ENCODE results near the gene SYT8. TPM values are rescaled to one million over a fixed set of nuclear protein-coding genes. Genes with fewer than 3 reads are reported as not detected.

SYT8 gene
- total and polyA plus RNA-seq, 2 experiments from 2014 or later = not detected

- Histone ChIP-seq H2AFZ (no peak overlapping the region), H3K4me1 (ENCODE audit: insufficient read depth) (no peaks in the 10 kb centered on the region; the same call in 1 of the 2 replicates), H3F3A (replicated peaks; ENCODE audit: low read depth) (no peaks in the 10 kb centered on the region), H4K20me1 (replicated peaks; ENCODE audit: insufficient read depth) (no peaks in the 10 kb centered on the region), H3K27ac (ENCODE audit: low read depth) (no peak overlapping the region), H3K79me2 (replicated peaks; ENCODE audit: insufficient read depth) (no peaks in the 10 kb centered on the region), H3K27me3 (ENCODE audit: insufficient read depth) (no peaks in the 10 kb centered on the region), H3K4me2 (no peak overlapping the region), H3K36me3 (ENCODE audit: insufficient read depth) (no peaks in the 10 kb centered on the region), H3K9me2 (ENCODE audit: insufficient read depth) (no peaks in the 10 kb centered on the region), H3K4me3 (no peak overlapping the region)
- Mint-ChIP-seq H3K27ac (no peak overlapping the region), H3K36me3 (ENCODE audit: low read depth) (no peaks in the 10 kb centered on the region), H3K4me1 (peaks cover 5% of the 10 kb centered on the region; the same call in 1 of the 3 replicates), H3K9me3 (no peaks in the 10 kb centered on the region), H3K4me3 (no peak overlapping the region), H3K27me3 (ENCODE audit: insufficient read depth, low read depth, poor library complexity) (peaks cover 18% of the 10 kb centered on the region)
- TF ChIP-seq ZNF114 (CRISPR knock-in tag; IDR thresholded peaks at IDR 0.05) (no peak), ZNF462 (CRISPR knock-in tag; IDR thresholded peaks at IDR 0.05) (no peak), STAT1 (IDR thresholded peaks at IDR 0.05; ENCODE audit: unreplicated experiment) (no peak), NANOG (IDR thresholded peaks at IDR 0.05; ENCODE audit: borderline replicate concordance) (no peak)
- no peak for DNase-seq (ENCODE audit: low spot score)
- ATAC-seq = no peak
These were observed 6.2 kb upstream of the SYT8 start for GRCh38 chr11:1828542-1828941.

GRCh38 chr11:1829039-1829820 lies 5.6 kb upstream of the SYT8 start:
- Mint-ChIP-seq H3K4me3 (no peak overlapping the region), H3K27ac (no peak overlapping the region), H3K36me3 (ENCODE audit: low read depth) (no peaks in the 10 kb centered on the region), H3K27me3 (ENCODE audit: insufficient read depth, low read depth, poor library complexity) (peaks cover 19% of the 10 kb centered on the region), H3K4me1 (peaks cover 5% of the 10 kb centered on the region; the same call in 1 of the 3 replicates), H3K9me3 (no peaks in the 10 kb centered on the region)
- Histone ChIP-seq H3K27me3 (ENCODE audit: insufficient read depth) (no peaks in the 10 kb centered on the region), H4K20me1 (replicated peaks; ENCODE audit: insufficient read depth) (no peaks in the 10 kb centered on the region), H3K36me3 (ENCODE audit: insufficient read depth) (no peaks in the 10 kb centered on the region), H3F3A (replicated peaks; ENCODE audit: low read depth) (no peaks in the 10 kb centered on the region), H3K4me2 (no peak overlapping the region), H3K4me1 (ENCODE audit: insufficient read depth) (no peaks in the 10 kb centered on the region; the same call in 1 of the 2 replicates), H3K4me3 (no peak overlapping the region), H3K27ac (ENCODE audit: low read depth) (no peak overlapping the region), H2AFZ (no peak overlapping the region), H3K9me2 (ENCODE audit: insufficient read depth) (no peaks in the 10 kb centered on the region), H3K79me2 (replicated peaks; ENCODE audit: insufficient read depth) (no peaks in the 10 kb centered on the region)
- ATAC-seq (no peak), DNase-seq (ENCODE audit: low spot score) (no peak)
- TF ChIP-seq ETS1 (IDR thresholded peaks at IDR 0.05) (no peak), JUNB (IDR thresholded peaks at IDR 0.05; ENCODE audit: unreplicated experiment) (no peak), POLR2AphosphoS5 (IDR thresholded peaks at IDR 0.05; ENCODE audit: low read depth) (no peak), EZH2phosphoT487 (IDR thresholded peaks at IDR 0.05; ENCODE audit: unreplicated experiment) (no peak), NANOG (IDR thresholded peaks at IDR 0.05; ENCODE audit: borderline replicate concordance) (no peak)

Data from GM23338 (cell line).